Epithelial cell of esophagus (primary cell): ENCODE measurements around the gene RBM44.
"Not testable (repeated sequence)": the region's sequence is repeated elsewhere in the genome, so short reads cannot be mapped to it uniquely, and the experiment has no call there.

Experiments
- DNase-seq: peaks from one replicate; pipeline ENCODE4 v3.0.0; 2010; ENCODE audit warnings: low read depth
- H3K4me3 ChIP-seq: 2 replicates; pipeline ENCODE4 v1.5.1; 2011; ENCODE audit warnings: mild to moderate bottlenecking, low read length, control low read depth
- TF ChIP-seq, protein P1 (sequence below): IDR thresholded peaks from 2 replicates; pipeline ENCODE4 v1.5.1; 2011; ENCODE audit warnings: low read depth, mild to moderate bottlenecking, low read length, control low read depth, inconsistent platforms; ENCODE audit not compliant: insufficient read depth; ENCODE audit errors: missing control alignments

Gene RBM44, protein sequence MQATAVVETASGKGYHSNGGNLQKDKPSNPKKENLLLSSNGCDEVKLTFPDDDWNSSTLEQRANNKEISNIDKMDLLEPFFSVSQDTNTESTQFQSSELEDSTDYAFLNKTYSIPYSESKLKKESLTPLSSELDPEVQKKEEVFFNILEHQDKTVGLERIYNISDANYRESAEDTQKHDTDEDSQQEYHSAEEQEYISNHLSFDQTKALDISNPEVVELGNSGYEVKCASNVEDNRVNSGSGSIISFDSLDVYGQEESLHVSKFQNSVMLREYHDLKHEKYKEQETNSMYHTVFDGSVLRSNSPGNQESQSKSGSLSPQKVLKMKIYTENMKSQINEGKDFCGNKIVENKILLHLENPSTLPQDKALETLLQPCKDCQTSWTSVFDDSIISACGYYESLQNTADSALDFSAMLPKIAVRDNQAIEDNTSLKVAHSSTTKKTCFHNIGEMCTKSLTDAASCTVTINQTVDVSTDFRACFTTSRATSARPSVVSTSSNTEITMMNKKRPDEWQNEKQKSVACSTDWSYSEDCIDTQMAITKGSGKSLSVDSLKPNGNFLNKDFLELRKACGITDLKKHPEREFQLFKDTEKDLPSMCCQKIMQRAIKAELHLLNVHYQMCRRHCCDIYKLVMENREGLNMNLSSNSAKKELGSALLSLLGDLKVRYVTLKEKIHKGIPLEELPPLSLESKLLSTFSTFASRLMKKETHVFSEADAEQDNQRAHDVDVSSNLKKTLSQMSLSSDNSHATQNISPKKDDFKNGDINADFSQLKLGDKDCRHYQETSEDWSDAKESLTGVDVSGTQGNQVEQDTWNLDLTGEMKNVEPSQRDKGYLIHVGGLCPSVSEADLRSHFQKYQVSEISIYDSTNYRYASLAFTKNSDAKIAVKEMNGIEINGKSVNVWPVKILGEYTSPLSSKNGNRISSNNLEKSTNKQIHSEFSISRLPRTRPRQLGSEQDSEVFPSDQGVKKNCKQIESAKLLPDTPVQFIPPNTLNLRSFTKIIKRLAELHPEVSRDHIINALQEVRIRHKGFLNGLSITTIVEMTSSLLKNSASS

DNA sequence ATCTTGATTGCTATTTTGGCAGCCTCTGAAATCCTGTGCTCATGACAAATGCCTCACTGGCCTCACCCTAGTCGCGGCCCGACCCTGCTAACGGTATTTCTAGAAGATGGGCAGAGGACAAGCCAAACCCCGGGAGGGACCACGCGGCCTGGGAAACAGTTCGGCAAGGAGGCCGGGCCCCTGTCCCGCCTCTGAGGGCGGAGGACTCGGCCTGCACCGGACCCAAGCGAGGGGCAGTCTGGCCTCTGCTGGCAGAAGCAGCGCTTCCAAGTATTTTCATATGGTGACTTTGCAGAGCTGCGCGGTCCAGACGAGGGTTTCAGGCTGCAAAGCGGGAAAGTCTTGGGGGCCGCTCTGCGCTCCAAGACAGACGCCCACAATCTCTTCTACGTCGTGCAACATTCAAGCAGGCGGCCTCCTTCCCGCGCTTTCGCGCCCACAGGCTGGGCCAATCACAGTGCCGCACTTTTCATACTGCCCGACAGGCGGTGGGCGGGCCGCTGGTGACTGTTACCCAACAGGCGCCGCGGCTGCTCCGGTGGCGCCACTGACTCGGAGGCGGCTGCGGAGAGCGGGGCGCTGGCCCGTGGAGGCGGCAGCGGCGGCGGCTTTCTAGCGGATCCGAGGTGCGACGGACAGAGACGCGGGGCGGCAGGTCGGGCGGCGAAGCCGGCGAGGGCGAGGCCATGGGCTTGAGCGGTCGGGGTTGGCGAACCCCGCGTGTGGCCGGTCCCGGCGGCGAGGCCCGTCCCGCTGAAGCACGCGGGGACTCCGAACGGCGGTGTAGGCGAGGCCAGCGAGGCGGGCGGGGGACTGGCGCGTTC, at the start of gene RBM44:
TSS of gene RBM44 (plus strand) at position 544 of the 824 bp plus-strand sequence. CDS start 14,831 bp downstream, outside the sequence.
- DNase-seq, result no peak
- H3K4me3 ChIP-seq, result no peak within 1 kb of the TSS
- TF ChIP-seq, protein P1, sequence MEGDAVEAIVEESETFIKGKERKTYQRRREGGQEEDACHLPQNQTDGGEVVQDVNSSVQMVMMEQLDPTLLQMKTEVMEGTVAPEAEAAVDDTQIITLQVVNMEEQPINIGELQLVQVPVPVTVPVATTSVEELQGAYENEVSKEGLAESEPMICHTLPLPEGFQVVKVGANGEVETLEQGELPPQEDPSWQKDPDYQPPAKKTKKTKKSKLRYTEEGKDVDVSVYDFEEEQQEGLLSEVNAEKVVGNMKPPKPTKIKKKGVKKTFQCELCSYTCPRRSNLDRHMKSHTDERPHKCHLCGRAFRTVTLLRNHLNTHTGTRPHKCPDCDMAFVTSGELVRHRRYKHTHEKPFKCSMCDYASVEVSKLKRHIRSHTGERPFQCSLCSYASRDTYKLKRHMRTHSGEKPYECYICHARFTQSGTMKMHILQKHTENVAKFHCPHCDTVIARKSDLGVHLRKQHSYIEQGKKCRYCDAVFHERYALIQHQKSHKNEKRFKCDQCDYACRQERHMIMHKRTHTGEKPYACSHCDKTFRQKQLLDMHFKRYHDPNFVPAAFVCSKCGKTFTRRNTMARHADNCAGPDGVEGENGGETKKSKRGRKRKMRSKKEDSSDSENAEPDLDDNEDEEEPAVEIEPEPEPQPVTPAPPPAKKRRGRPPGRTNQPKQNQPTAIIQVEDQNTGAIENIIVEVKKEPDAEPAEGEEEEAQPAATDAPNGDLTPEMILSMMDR, result no peak

DNA sequence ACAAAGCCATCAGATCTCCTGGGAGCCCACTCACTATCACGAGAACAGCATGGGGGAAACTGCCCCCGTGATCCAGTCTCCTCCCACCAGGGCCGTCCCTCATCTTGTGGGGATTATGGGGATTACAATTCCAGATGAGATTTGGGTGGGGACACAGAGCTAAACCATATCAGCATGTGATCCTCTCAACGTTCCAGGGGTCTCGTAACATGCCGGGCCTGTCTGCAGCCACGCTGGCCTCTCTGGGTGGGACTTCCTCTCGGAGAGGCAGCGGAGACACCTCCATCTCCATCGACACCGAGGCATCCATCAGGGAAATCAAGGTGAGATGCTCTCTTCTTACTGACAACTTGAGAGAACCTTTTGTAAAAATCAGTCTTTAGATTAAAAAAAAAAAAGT, 49.6 kb upstream of the RBM44 start:
- TF ChIP-seq, protein P1, result no peak
- no peak overlapping the region for H3K4me3 ChIP-seq
- no peak for DNase-seq

DNA sequence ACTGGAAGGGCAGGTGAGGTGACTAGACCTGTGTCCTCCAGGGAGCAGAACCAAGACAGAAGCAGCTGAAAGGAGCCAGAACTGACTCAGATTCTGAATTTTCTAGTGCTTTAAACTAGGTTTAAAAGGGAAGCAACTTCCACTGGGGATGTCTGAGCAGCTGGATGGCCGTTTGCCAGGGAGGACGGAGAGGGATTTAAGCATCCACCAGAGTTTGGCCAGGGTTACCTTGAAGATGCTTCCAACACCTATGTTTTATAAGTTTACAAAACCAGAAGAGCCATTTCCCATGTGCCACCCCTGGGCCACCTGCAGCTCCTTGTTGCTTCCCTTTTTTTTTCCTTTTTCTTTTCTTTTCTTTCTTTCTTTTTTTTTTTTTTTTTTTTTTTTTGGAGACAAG, 48.6 kb upstream of the RBM44 start:
- TF ChIP-seq, protein P1, result no peak

DNA sequence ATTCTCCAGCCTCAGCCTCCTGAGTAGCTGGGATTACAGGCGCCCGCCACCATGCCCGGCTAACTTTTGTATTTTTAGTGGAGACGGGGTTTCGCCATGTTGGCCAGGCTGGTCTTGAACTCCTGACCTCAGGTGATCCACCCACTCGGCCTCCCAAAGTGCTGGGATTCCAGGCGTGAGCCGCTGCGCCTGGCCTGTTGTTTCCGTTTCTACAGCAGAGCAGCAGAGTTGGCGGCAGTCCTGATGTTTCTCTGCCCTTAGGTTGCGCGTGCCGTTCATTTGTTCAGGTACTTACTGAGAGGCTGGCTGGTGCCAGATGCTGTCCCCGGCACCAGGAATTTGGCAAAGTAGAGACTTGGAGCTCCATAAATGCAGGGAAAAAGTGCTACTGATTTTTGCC, 48.1 kb upstream of the RBM44 start:
- not testable (repeated sequence) for DNase-seq, H3K4me3 ChIP-seq

More for the DNA sequence above, 48.6 kb upstream of the RBM44 start:
- H3K4me3 ChIP-seq, result no peak overlapping the region
- no peak for DNase-seq

DNA sequence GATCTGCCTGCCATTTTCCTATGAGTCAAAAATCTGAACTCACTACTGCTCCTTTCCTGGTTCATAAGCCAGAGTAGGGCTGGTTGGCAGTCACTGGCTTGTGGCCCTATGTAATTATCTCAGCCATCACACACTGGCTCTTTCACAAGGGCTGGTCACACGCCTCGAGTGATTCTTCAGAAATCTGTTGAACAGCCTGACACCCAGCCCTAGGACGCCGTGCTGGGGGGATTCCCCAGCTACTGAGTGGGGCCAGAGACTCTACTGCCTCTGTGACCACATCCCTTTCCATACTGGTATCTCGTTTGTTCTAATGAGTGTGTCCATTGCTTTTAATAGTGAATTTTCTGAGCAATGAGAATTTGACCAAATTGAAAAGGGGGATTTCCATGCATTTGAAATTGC, 45.8 kb upstream of the RBM44 start:
- DNase-seq, result no peak
- TF ChIP-seq, protein P1, result no peak
- no peak overlapping the region for H3K4me3 ChIP-seq

DNA sequence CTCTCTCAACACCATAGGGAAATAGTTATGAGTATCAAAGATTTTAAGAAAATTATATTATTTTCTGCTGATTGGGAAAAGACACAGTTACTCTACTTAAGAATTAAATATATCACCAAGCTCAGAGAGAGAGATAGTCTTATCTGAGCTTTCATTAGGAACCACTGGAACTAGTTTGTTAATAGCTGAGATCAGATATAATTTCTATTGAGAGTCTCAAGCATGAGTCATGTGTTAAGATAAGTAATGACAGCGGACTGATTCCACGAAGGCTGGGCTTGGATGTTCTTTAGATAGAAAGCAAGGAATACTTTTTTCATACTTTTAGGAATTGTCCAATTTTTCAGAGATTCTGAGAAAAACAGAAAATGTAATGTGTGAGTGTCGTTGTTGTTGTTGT, 44.4 kb upstream of the RBM44 start:
- TF ChIP-seq, protein P1, result no peak
- H3K4me3 ChIP-seq, result no peak overlapping the region
- DNase-seq, result no peak
